ENCODE data around the gene GPR162.

DNA sequence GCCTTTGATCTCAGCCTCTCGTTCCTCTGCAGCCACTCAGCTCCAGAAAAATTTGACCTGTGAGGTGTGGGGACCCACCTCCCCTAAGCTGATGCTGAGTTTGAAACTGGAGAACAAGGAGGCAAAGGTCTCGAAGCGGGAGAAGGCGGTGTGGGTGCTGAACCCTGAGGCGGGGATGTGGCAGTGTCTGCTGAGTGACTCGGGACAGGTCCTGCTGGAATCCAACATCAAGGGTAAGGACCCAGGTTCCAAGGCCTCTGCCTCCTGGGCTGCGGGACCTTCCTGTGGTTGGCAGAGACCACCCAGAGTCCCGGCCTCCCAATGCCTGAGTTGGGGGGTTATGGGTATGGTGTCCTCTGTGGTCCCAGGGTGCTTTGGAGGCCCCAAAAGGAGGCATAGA, 4.5 kb upstream of the GPR162 start:
- TF ChIP-seq, protein P1, sequence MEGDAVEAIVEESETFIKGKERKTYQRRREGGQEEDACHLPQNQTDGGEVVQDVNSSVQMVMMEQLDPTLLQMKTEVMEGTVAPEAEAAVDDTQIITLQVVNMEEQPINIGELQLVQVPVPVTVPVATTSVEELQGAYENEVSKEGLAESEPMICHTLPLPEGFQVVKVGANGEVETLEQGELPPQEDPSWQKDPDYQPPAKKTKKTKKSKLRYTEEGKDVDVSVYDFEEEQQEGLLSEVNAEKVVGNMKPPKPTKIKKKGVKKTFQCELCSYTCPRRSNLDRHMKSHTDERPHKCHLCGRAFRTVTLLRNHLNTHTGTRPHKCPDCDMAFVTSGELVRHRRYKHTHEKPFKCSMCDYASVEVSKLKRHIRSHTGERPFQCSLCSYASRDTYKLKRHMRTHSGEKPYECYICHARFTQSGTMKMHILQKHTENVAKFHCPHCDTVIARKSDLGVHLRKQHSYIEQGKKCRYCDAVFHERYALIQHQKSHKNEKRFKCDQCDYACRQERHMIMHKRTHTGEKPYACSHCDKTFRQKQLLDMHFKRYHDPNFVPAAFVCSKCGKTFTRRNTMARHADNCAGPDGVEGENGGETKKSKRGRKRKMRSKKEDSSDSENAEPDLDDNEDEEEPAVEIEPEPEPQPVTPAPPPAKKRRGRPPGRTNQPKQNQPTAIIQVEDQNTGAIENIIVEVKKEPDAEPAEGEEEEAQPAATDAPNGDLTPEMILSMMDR (IDR thresholded peaks at IDR 0.05) = no peak
- TF ChIP-seq POLR2A (IDR thresholded peaks at IDR 0.05) = no peak
